Heart left ventricle (tissue), 13 donors: Measurements from ENCODE around the gene NUMA1.

Source experiments
- POLR2A ChIP-seq, 2 donors: fragments of 450-650 bp; IDR thresholded peaks; one replicate each; pipeline ENCODE4 v1.6.1; 2017; ENCODE audit warnings: antibody characterized with exemption in 2 of 2, mild to moderate bottlenecking in 2 of 2, moderate library complexity in 2 of 2
- TF ChIP-seq, protein P1 (sequence below), 12 donors: fragments of 200-600 bp; sonication (generic) in 4 of 12; IDR thresholded peaks; one replicate each; pipeline versions ENCODE4 v1.5.0 to v1.8.0; 2018 to 2022; ENCODE audit warnings: antibody characterized with exemption in 12 of 12, mild to moderate bottlenecking in 5 of 12
- donor health status: ischemic (EF 13 %, LVEDD 7.1; RV severe dilation, severe dysfunction).
- donor health status: DM: no; HTN: yes; CAD: no.
- donor health status: DM: no; HTN: no; CAD: no.
- donor health status: ischemic (EF 25% LVEDD 6.9; RV normal size, moderate dysfunction).
- donor health status: ischemic (EF 25% LVEDD 5.7; RV mildly dilated, moderate dysfunction).
- donor health status: ischemic (EF 35%, LVEDD 5.7; RV mildly dilated, moderate dysfunction).
- donor health status: nonischemic (EF 11% LVEDD 7.7; RV severe dilation, severe dysfunction).
- donor health status: DM: yes; HTN: yes; CAD: no.
- donor health status: PGD.
- donor health status: ischemic (EF 29% LVEDD 5.4; RV normal size, mild dysfunction).
- donor health status: nonischemic (EF 23%, LVEDD 6.1; RV moderate dilation, normal function).

DNA sequence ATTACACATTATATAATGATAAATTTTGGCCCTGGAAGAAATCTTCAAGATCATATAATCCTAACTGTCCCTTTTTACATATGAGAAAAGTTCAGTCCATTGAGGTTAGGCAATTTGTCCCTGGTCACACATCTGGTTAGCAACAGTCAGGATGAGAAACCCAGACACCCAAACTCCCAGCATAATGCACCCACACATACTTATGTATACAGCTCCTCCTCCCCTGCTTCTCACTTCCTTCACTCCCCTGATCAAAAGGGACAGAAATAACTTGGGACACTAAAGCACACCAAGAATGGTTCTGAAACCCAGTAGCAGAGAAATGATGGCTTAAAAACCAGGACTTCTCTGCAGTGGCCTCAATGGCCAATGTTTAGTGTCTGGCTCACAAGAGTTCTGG is 11.1 kb downstream of the NUMA1 start:
- TF ChIP-seq, protein P1, sequence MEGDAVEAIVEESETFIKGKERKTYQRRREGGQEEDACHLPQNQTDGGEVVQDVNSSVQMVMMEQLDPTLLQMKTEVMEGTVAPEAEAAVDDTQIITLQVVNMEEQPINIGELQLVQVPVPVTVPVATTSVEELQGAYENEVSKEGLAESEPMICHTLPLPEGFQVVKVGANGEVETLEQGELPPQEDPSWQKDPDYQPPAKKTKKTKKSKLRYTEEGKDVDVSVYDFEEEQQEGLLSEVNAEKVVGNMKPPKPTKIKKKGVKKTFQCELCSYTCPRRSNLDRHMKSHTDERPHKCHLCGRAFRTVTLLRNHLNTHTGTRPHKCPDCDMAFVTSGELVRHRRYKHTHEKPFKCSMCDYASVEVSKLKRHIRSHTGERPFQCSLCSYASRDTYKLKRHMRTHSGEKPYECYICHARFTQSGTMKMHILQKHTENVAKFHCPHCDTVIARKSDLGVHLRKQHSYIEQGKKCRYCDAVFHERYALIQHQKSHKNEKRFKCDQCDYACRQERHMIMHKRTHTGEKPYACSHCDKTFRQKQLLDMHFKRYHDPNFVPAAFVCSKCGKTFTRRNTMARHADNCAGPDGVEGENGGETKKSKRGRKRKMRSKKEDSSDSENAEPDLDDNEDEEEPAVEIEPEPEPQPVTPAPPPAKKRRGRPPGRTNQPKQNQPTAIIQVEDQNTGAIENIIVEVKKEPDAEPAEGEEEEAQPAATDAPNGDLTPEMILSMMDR (IDR thresholded peaks at IDR 0.05): no peak
- TF ChIP-seq POLR2A (IDR thresholded peaks at IDR 0.05): no peak
